NCI-H1105 treated with DMSO at 0.1 percent for 48 hours (cell line): ENCODE data around the gene AQP12A.
"Not testable (repeated sequence)": the region's sequence is repeated elsewhere in the genome, so short reads cannot be mapped to it uniquely, and the experiment has no call there.

Experiments
- DNase-seq: peaks from one replicate; lab custom pipeline; 2025; lab: John Stamatoyannopoulos, UW

AQP12A gene

GRCh38 chr2:240691631-240692420 lies at the start of gene AQP12A:
Gene AQP12A, plus strand, starts transcription at chr2:240691866. Its CDS starts 48 bp downstream, at chr2:240691914.
- not testable (repeated sequence) for DNase-seq

GRCh38 chr2:240642061-240642805 lies 49.4 kb upstream of the AQP12A start:
- no peak for DNase-seq

DNA sequence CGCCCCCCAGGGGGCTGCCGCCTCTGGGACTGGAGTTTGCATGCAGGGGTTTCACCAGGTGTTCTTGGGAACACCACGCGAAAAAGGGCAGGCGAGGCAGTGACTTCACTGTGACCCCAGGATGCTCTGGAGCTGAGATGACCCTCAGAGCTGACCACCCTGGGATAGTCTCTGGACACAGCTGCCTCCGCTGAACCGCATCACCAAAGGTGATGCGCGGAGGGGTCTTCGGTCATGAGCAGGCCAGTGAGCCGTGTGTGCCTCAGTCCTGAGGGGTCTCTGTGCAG lies 48.9 kb upstream of the AQP12A start:
- no peak for DNase-seq

DNA sequence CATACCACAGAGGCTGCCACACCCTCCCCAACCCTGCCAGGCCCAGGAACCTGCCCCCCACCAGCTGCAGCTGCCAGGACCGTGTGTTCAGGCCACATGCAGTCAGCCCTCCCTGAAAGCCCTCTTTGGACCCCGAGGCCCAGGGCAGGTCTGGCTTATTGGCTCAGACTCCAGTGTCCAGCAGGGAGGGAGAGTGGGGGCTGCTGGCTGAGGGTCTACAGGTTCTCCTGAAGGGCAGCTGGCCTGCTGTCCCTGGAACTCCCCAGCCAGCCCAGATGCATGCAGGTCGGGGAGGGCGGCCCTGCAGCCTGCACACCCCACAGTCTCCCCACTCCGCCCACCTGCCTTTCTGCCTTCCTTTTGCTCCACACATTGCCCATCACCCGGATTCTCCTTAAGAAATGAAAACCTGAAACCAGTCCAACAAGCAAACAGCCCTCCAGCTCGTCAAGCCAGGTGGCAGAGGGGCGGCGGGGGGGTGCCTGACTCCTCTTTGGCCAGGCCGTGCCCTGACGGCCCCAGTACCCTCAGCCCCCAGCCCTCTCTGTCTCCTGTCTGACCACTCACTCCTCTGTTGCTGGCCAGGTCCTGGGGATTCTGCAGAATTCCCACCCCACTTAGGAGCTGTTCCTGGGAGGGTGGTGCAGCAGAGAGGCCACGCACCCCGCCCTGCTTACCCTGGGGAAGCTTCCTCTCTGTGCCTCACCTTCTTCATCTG lies 48.4 kb upstream of the AQP12A start:
- no peak for DNase-seq

GRCh38 chr2:240643811-240644150 lies 47.9 kb upstream of the AQP12A start:
- no peak for DNase-seq

DNA sequence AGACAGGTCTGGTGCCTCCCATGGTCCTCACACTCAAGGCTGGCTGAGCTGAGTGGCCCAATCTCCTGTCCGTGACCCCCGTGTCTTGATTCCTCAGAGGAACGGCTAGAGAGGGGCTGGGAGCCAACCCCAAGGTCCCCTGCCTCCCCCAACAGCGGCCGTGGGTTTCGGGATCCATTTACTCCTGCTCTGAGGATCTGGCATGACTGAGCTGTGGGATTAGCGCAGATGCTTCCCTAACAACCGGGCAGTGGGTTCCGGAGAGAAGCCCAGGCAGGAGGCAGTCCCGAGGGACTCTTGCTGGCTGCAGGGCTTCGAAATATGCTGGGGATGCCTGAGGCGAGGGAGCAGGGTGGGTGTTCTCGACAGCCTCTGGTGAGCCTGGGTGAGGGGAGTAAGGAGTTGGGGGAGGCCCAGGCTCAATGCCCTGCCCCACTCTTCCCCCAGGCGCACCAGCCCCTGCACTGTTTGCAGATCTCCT lies 47.5 kb upstream of the AQP12A start:
- DNase-seq: no peak

DNA sequence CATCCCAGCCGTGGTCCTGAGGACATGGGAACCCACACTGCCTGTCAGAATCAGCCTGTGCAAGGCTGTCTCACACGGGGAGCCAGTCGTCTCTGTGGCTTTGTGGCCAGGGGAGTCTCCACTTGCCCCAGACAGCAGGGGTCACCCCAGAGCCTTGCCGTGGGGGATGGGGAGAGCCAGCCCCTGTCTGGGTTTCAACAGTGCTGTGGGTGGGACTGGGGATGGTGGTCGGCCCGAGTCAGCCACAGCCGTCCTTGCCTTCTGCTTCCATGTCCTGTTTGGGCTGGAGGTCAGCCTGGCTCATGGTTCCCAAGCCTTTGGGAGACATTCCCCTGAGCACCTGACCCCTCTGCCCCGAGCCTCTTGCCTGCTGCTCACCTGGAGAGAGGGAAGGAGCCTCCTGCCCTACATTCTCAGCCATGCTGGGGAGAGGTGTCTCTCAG lies 46.8 kb upstream of the AQP12A start:
- DNase-seq: no peak

DNA sequence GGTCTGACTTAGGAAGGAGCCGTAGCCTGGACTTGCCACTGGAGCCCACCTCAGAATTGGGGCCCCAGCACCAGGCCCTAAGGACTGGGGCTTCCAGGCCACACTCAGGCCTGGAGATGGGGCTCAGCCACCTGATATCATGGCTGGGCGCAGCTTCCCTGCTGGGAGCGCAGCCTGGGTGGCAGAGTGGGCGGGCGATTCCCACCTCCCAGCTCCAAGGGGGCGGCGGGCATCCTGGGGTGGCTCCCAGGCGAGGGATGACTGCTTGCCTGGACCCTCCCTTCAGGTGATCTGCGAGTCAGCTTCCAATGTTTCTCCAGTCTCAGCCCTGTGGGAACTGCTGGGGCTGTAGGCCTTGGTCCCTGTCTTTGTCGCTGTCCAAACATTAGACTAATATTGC lies 46.3 kb upstream of the AQP12A start:
- DNase-seq: no peak

- DNase-seq: no peak
Measured at GRCh38 chr2:240645801-240646175, 45.9 kb upstream of the AQP12A start.

- DNase-seq: peak; percentile 9
Measured at GRCh38 chr2:240646176-240646899, 45.3 kb upstream of the AQP12A start.

GRCh38 chr2:240646900-240647502 lies 44.7 kb upstream of the AQP12A start:
- no peak for DNase-seq

DNA sequence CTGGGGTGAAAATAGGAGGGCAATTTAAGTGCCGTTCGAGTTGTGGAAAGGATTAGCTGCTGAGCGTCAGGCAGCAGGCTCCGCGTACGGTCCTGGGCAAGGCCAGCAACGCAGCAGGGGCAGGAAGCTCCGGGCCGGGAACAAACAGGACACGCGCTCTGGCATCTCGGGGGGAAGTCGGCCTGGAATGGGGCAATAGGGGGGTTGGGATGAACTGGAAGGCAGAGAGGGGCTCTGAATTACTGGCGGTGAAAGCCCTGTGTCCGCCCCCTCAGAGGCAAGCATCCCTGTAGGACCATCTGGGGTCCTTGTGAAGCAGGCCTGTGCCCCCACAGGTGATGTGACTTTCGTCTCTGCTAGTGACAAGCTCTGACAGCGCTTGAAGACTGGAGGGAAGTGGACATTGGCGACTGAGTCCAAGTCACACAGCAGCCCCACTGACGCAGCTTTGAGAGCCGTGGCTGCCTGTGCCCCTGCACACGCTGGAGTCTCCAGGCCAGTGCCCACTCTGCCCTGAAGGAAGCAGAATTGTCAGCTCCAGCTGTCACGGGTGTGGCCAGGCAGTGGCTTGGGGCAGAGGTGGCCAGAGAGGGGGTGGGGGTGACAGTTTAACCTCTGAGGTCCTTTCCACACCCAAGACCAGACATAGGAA lies 44.0 kb upstream of the AQP12A start:
- no peak for DNase-seq

GRCh38 chr2:240648155-240648649 lies 43.5 kb upstream of the AQP12A start:
- DNase-seq: no peak

DNA sequence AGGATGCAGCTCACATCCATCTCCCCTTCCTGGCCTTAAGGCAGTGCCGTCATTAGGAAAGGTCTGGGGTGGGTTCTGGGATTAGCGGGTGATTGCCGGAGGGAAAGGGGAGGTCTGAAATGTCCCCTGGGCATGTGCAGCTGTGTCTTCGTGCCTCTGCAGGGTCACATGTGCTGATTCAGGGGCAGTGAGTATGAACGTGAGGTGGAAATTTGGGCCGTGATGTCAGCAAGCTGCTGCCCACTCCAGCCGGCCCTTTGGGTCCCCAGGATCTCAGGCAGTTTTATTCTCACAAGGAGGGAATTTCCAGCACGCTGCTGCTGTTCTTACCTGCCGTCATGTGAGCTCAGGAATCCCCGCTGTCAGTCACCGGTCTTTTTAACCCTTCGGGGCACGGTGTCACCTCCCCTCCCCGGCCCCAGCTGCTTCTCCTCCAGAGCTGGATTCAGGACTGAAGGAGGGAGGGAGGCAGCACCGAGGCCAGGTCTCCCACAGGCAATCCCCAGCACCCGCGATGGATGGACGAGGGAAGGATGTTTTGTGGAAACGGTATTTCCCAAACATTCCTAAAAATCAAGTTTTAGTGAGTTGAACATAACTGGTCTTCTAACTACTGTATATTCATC lies 42.9 kb upstream of the AQP12A start:
- DNase-seq: no peak

- no peak for DNase-seq
Measured at GRCh38 chr2:240649331-240649730, 42.3 kb upstream of the AQP12A start.

DNA sequence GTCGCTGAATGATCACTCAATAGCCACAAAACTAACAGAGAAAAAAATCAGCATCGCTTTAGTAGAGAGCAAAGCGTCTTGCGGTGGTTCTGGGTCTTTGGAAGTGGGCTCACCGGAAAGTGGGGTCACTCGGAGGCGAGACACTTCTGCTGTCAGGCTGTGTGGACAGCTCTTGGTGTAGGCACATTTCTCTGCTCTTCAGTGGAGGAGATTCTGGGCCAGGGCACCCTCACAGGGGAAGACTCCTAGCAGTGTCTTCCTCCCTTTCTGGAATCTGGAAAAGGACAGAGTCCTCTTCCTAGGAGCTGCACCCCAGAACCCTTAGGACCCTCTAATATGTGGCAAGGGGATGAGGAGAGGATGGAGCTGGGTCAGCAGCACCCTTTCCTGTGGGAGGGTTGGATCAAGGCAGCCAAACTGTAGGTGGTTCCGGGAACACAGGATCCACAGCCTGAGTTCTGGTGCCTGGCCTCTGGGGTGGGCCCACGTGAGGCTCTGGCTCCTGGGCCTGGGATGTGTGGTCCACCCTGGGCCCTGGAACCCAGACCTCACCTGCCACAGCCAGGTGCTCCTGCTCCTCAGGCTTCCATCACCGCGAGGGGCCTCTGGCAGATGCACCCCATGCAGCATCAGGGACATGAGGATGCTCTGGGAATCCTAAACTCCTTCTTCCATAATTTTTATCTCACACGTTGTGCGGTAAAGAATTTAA lies 41.3 kb upstream of the AQP12A start:
- DNase-seq: no peak

GRCh38 chr2:240651185-240651584 lies 40.5 kb upstream of the AQP12A start:
- DNase-seq: no peak

DNA sequence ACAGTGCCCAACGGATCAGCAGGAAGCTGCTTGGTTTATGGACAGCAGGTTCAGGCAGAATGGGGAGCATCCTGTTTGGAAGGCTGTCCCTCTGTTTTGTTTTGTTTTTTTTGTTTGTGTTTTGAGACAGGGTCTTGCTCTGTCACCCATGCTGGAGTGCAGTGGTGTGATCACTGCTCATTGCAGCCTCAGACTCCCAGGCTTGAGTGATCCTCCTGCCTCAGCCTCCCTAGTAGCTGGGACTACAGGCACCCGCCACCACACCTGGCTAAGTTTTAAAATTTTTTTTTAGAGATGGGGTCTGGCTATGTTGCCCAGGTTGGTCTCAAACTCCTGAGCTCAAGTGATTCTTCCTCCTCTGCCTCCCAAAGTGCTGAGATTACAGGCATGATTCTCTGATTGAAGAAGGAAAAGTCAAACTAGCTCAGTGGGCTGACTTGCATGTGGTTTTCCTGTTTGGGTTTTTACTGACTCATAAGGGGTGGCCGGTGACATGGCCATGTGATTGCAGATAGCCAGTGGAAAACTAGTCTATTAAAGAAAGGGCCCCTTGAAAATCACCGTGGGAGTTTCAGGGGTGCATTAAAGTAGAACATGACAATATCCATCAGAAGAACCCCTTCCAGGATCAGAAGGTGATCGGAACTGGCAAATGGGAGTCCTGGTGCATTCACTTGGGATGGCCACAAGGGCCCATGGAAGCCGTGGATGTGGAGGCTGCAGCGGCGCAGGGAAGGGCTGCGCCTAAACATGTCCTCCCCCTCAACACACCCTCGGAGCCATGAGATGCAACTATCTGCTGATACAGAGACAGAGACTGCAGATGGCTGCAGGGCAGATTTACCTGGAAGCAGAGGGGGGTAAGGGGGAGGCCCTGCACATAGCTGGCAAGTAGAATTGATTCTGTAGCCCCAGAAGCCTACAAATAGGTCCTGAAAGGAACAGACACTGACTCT lies 35.5 kb upstream of the AQP12A start:
- no peak for DNase-seq

DNA sequence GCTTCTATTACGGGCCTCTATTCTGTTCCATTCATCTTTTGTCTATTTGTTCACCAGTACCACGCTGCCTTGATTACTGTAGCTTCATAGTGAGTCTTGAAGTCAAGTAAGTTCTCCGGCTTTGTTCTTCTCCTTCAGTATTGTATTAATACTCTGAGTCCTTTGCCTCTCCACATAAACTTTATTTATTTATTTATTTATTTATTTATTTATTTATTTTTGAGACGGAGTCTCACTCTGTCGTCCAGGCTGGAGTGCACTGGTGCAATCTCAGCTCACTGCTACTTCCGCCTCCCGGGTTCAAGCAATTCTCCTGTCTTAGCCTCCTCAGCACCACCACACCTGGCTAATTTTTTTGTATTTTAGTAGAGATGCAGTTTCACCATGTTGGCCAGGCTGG lies 31.8 kb upstream of the AQP12A start:
- not testable (repeated sequence) for DNase-seq
